Panc1 (cell line): Measurements from ENCODE around the gene MAML3.

Experiments used
- CTCF ChIP-seq: fragments of 450-650 bp; IDR thresholded peaks from 2 replicates; pipeline ENCODE4 v1.5.1; 2017; ENCODE audit warnings: mild to moderate bottlenecking
- POLR2AphosphoS5 ChIP-seq: IDR thresholded peaks from 2 replicates; pipeline ENCODE4 v1.6.1; 2012; ENCODE audit warnings: mild to moderate bottlenecking, low read depth, low read length, moderate library complexity

- TF ChIP-seq CTCF (no peak), POLR2AphosphoS5 (no peak)
Measured at GRCh38 chr4:139858436-139859205, 295.4 kb downstream of the MAML3 start.
